H1 (cell line): ENCODE measurements around the gene FGFR2. TPM values are rescaled to one million over a fixed set of nuclear protein-coding genes. Genes with fewer than 3 reads are reported as not detected.

Source experiments
- CTCF ChIA-PET: fragments of 300-600 bp; sonication (Branson Sonifier 250); formaldehyde crosslinking; loops from one replicate; lab custom pipeline; 2021; ENCODE audit not compliant: partially characterized antibody; lab: Charles Lee
- POLR2A ChIA-PET: fragments of 300-600 bp; sonication (Branson Sonifier 250); formaldehyde crosslinking; loops from one replicate; lab custom pipeline; 2021; ENCODE audit warnings: inconsistent platforms; ENCODE audit not compliant: partially characterized antibody; lab: Charles Lee
- DNase-seq, 2 experiments: peaks; one replicate each; pipeline versions ENCODE4 v3.0.0 to v3.0.0-alpha.2; 2010 to 2022; ENCODE audit warnings: low spot score in 2 of 2, low read depth in 1 of 2, mixed read lengths in 1 of 2
- FAIRE-seq: peaks from 2 replicates; lab custom pipeline; 2011; peaks lifted over from hg19 to GRCh38; lab: Jason Lieb, UNC
- H2AFZ ChIP-seq: 2 replicates; pipeline ENCODE4 v1.8.1; 2012; ENCODE audit warnings: low read length, inconsistent platforms
- H2AK5ac ChIP-seq: 2 replicates; pipeline ENCODE4 v1.6.1; 2013; ENCODE audit warnings: low read depth, low read length
- H2BK120ac ChIP-seq: replicated peaks from 2 replicates; pipeline ENCODE3; 2013; ENCODE audit warnings: low read depth, low read length, inconsistent platforms
- H2BK12ac ChIP-seq: 2 replicates; pipeline ENCODE4 v1.6.1; 2013; ENCODE audit warnings: low read depth, low read length
- H2BK15ac ChIP-seq: 2 replicates; pipeline ENCODE4 v1.6.1; 2013; ENCODE audit warnings: low read length
- H2BK20ac ChIP-seq: 2 replicates; pipeline ENCODE4 v1.6.1; 2013; ENCODE audit warnings: low read length
- H2BK5ac ChIP-seq: 2 replicates; pipeline ENCODE4 v1.6.1; 2013; ENCODE audit warnings: low read depth, low read length
- H3K14ac ChIP-seq: 2 replicates; pipeline ENCODE4 v1.6.1; 2013; ENCODE audit warnings: inconsistent platforms; ENCODE audit not compliant: insufficient read length
- H3K18ac ChIP-seq: 2 replicates; pipeline ENCODE4 v1.6.1; 2013; ENCODE audit warnings: low read length; ENCODE audit errors: extremely low read depth
- H3K23ac ChIP-seq: 2 replicates; pipeline ENCODE4 v1.6.1; 2013; ENCODE audit warnings: inconsistent platforms; ENCODE audit not compliant: insufficient read length
- H3K23me2 ChIP-seq: 2 replicates; pipeline ENCODE4 v1.6.1; 2013; ENCODE audit warnings: low read depth, low read length
- H3K27ac ChIP-seq: 2 replicates; pipeline ENCODE4 v1.6.1; 2011; ENCODE audit warnings: low read depth, low read length, inconsistent platforms
- H3K27me3 ChIP-seq, 4 experiments: replicated peaks in 1 of 4; 1 replicate in 1 of 4; 2 replicates in 3 of 4; pipeline versions ENCODE4 v1.6.1 to v1.8.1; 2011 to 2013; ENCODE audit warnings: low read length in 3 of 4, mild to moderate bottlenecking in 3 of 4, inconsistent platforms in 2 of 4, mixed read lengths in 2 of 4, moderate library complexity in 1 of 4; ENCODE audit not compliant: control insufficient read depth in 3 of 4, insufficient read depth in 3 of 4; ENCODE audit errors: extremely low read depth in 1 of 4
- H3K36me3 ChIP-seq, 4 experiments: 2 replicates each; pipeline versions ENCODE4 v1.6.1 to v1.8.1; 2011 to 2013; ENCODE audit warnings: mild to moderate bottlenecking in 4 of 4, low read length in 3 of 4, moderate library complexity in 2 of 4, control low read depth in 1 of 4, inconsistent platforms in 1 of 4; ENCODE audit not compliant: insufficient read depth in 4 of 4, control insufficient read depth in 2 of 4
- H3K4ac ChIP-seq: replicated peaks from 2 replicates; pipeline ENCODE3; 2013; ENCODE audit warnings: low read length, low read depth, mixed read lengths, inconsistent platforms; ENCODE audit not compliant: insufficient read length
- H3K4me1 ChIP-seq, 4 experiments: replicated peaks in 1 of 4; 1 replicate in 1 of 4; 2 replicates in 3 of 4; pipeline versions ENCODE4 v1.6.1 to v1.8.1; 2011 to 2013; ENCODE audit warnings: low read length in 3 of 4, inconsistent platforms in 2 of 4, mixed read lengths in 1 of 4; ENCODE audit not compliant: insufficient read depth in 4 of 4, control insufficient read depth in 3 of 4
- H3K4me2 ChIP-seq, 2 experiments: 2 replicates each; pipeline versions ENCODE4 v1.6.1 to v1.8.1; 2011 to 2013; ENCODE audit warnings: low read depth in 2 of 2, low read length in 2 of 2, control low read depth in 1 of 2, inconsistent platforms in 1 of 2, mild to moderate bottlenecking in 1 of 2; ENCODE audit not compliant: insufficient read depth in 1 of 2
- H3K4me3 ChIP-seq, 4 experiments: fragments of 200-600, 300-600 bp in 1 of 4; sonication (generic), shearing (Covaris generic), sonication (Bioruptor Twin) in 1 of 4; 2 replicates each; pipeline versions ENCODE4 v1.5.1 to v1.8.1; 2011 to 2016; ENCODE audit warnings: low read length in 4 of 4, low read depth in 3 of 4, control low read depth in 2 of 4, inconsistent platforms in 2 of 4, mild to moderate bottlenecking in 2 of 4, mixed read lengths in 1 of 4, moderate library complexity in 1 of 4; ENCODE audit not compliant: insufficient read depth in 2 of 4; ENCODE audit errors: extremely low read depth in 1 of 4
- H3K56ac ChIP-seq: replicated peaks from 2 replicates; pipeline ENCODE3; 2013; ENCODE audit warnings: low read depth, mild to moderate bottlenecking, mixed read lengths, low read length, inconsistent platforms; ENCODE audit not compliant: insufficient read length
- H3K79me1 ChIP-seq: 2 replicates; pipeline ENCODE4 v1.6.1; 2013; ENCODE audit warnings: low read depth, low read length, control low read depth
- H3K79me2 ChIP-seq, 2 experiments: 2 replicates each; pipeline versions ENCODE4 v1.6.1 to v1.8.1; 2012 to 2013; ENCODE audit warnings: low read length in 2 of 2, mild to moderate bottlenecking in 2 of 2, inconsistent platforms in 1 of 2; ENCODE audit not compliant: insufficient read depth in 2 of 2, control insufficient read depth in 1 of 2
- H3K9ac ChIP-seq, 4 experiments: replicated peaks in 1 of 4; 1 replicate in 1 of 4; 2 replicates in 3 of 4; pipeline versions ENCODE4 v1.6.1 to v1.8.1; 2011 to 2013; ENCODE audit warnings: low read depth in 3 of 4, low read length in 3 of 4, control low read depth in 2 of 4, mild to moderate bottlenecking in 2 of 4, moderate library complexity in 2 of 4, inconsistent platforms in 1 of 4; ENCODE audit errors: extremely low read depth in 1 of 4
- H3K9me3 ChIP-seq, 2 experiments: 2 replicates each; pipeline versions ENCODE4 v1.6.1 to v1.8.1; 2012 to 2013; ENCODE audit warnings: mild to moderate bottlenecking in 2 of 2, moderate library complexity in 2 of 2, control low read depth in 1 of 2, inconsistent platforms in 1 of 2, low read depth in 1 of 2, low read length in 1 of 2, mixed read lengths in 1 of 2; ENCODE audit not compliant: insufficient read depth in 2 of 2
- H4K20me1 ChIP-seq, 2 experiments: replicated peaks in 1 of 2; 2 replicates each; pipeline versions ENCODE3 to v1.8.1; 2011 to 2013; ENCODE audit warnings: inconsistent platforms in 2 of 2, low read length in 2 of 2, mild to moderate bottlenecking in 1 of 2; ENCODE audit not compliant: insufficient read depth in 2 of 2, control insufficient read depth in 1 of 2
- H4K5ac ChIP-seq: 2 replicates; pipeline ENCODE4 v1.6.1; 2013; ENCODE audit warnings: low read length, low read depth, mixed read lengths, inconsistent platforms; ENCODE audit not compliant: insufficient read length
- H4K8ac ChIP-seq: 2 replicates; pipeline ENCODE4 v1.8.0; 2013; ENCODE audit warnings: mild to moderate bottlenecking, moderate library complexity, low read length, inconsistent platforms; ENCODE audit not compliant: insufficient read depth; ENCODE audit errors: extremely low read depth
- H4K91ac ChIP-seq: replicated peaks from 2 replicates; pipeline ENCODE3; 2013; ENCODE audit warnings: low read length, mixed read lengths, inconsistent platforms; ENCODE audit not compliant: insufficient read length
- HDAC2 ChIP-seq, 2 experiments: fragments of 300-600 bp in 1 of 2; sonication (generic) in 1 of 2; IDR thresholded peaks; 2 replicates each; pipeline ENCODE4 v1.6.1; 2011 to 2012; ENCODE audit warnings: low read depth in 2 of 2, low read length in 2 of 2, mild to moderate bottlenecking in 2 of 2, moderate library complexity in 2 of 2, borderline replicate concordance in 1 of 2, inconsistent platforms in 1 of 2
- JUND ChIP-seq: IDR thresholded peaks from 2 replicates; pipeline ENCODE4 v1.6.1; 2011; ENCODE audit warnings: mild to moderate bottlenecking, improper control_type of control experiment, low read length
- NRF1 ChIP-seq: IDR thresholded peaks from 2 replicates; pipeline ENCODE4 v1.6.1; 2011; ENCODE audit warnings: mild to moderate bottlenecking, low read depth, low read length, improper control_type of control experiment
- RXRA ChIP-seq: IDR thresholded peaks from 2 replicates; pipeline ENCODE4 v1.6.1; 2011; ENCODE audit warnings: low read depth, mild to moderate bottlenecking, low read length, moderate library complexity; ENCODE audit not compliant: insufficient read depth
- SIN3A ChIP-seq, 2 experiments: IDR thresholded peaks in 1 of 2; conservative IDR thresholded peaks in 1 of 2; 2 replicates each; pipeline ENCODE4 v1.6.1; 2011 to 2012; ENCODE audit warnings: low read length in 2 of 2, improper control_type of control experiment in 1 of 2, low read depth in 1 of 2, mild to moderate bottlenecking in 1 of 2
- SUZ12 ChIP-seq: fragments of 200-600 bp; sonication (generic); IDR thresholded peaks from 2 replicates; pipeline ENCODE4 v1.6.1; 2012; ENCODE audit warnings: mild to moderate bottlenecking, inconsistent platforms, low read length, moderate library complexity, mixed read lengths
- TAF1 ChIP-seq: IDR thresholded peaks from 2 replicates; pipeline ENCODE4 v1.6.1; 2011; ENCODE audit warnings: mild to moderate bottlenecking, low read depth, low read length
- ZNF274 ChIP-seq: IDR thresholded peaks from 2 replicates; pipeline ENCODE4 v1.7.0; 2012; ENCODE audit warnings: low read length, borderline replicate concordance; ENCODE audit errors: extremely low read depth
- WGBS, 2 experiments: shearing (Covaris generic) in 1 of 2; methylation state at CpG; one replicate each; pipeline versions ENCODE4 v1.1.6 to v1.1.7; 2013 to 2015; ENCODE audit warnings: low lambda C conversion rate in 2 of 2, mixed read lengths in 2 of 2, inconsistent platforms in 1 of 2, low coverage in 1 of 2, missing lambda C conversion rate in 1 of 2; ENCODE audit not compliant: insufficient replicate concordance in 2 of 2, insufficient coverage in 1 of 2, insufficient read length in 1 of 2; ENCODE audit errors: extremely low coverage in 1 of 2, missing lambda C conversion rate in 1 of 2; 5-methylcytosine and 5-hydroxymethylcytosine counted together
- polyA plus RNA-seq, 7 experiments: library from polyadenylated mRNA; depleted of rRNA in 3 of 7; stranded (reverse) in 5 of 7; unstranded in 2 of 7; fragments of >200 nt in 5 of 7; fragments of 200-250 nt in 2 of 7; gene quantifications; 1 replicate in 5 of 7; 2 replicates in 1 of 7; 4 replicates in 1 of 7; pipeline versions ENCODE4 v1.2.1 to v1.2.3, GENCODE V29; 2011 to 2013; ENCODE audit warnings: missing spikeins in 2 of 7, mixed read lengths in 2 of 7
- total RNA-seq: library from RNA; stranded (reverse); fragmentation: NEBNext Ultra II Directional; extraction: Animal tissue kit (Norgen Biotek cat#: 25700); gene quantifications from 2 replicates; pipeline ENCODE4 v1.2.1, GENCODE V29; 2021
- TF ChIP-seq, protein P1 (sequence below): IDR thresholded peaks from 2 replicates; pipeline ENCODE4 v1.6.1; 2011; ENCODE audit warnings: low read length, improper control_type of control experiment
- TF ChIP-seq, protein P2 (sequence below): IDR thresholded peaks from 2 replicates; pipeline ENCODE4 v1.6.1; 2012; ENCODE audit warnings: inconsistent platforms

Gene FGFR2
- total and polyA plus RNA-seq, 2 of the 8 experiments (the other 6 are each of a cell fraction or from before 2014, with no cell fraction given): 50.2 to 81.2 TPM

DNA sequence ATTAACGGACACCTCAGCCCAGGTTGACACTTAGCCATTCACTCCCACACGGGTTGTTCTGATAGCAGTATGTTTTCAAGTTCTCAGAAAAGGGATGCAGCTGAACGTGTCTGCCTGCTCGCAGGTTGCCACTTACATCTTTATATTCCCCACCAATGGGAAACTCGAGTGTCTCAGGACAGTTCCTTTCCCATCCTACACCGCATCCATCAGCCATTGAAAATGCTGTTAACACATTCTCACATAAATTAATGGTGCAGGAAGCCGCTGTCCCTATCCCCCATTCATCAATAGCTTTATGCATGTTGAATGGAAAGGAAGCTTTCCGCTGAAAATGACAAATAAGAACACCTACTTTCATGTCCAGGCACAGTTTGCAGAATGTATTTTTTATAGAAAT, 1.7 kb upstream of the FGFR2 start:
- H3K23me2 ChIP-seq: peaks cover 13% of the 10 kb centered on the region
- ChIA-PET CTCF (interaction anchor here (0.8 to 5.1 kb wide), 3 partner anchors 10 to 25 kb away, joined by 3 to 26 read pairs (median 4); no protein-coding TSS in a partner anchor), POLR2A (interaction anchor here (1.1 to 2.4 kb wide), 6 partner anchors 8 to 44 kb away, joined by 3 to 6 read pairs (median 4); no protein-coding TSS in a partner anchor)
- H3K4me3 ChIP-seq: peak overlapping the region in 1 of 4 experiments; percentile 40; a peak in 1 of 8 replicates
- H4K20me1 ChIP-seq: peaks cover 4 to 10% of the 10 kb centered on the region in 2 experiments
- peak overlapping the region; percentile 72 for H3K4ac ChIP-seq
- 35% methylated on average over 8 of the region's 8 CpGs; no CpG with 5 or more reads in 1 of the 2 experiments for WGBS, 2 experiments
- H4K5ac ChIP-seq: no peak overlapping the region
- H3K79me2 ChIP-seq: peaks cover 5 to 23% of the 10 kb centered on the region in 2 experiments
- H2BK120ac ChIP-seq: peak overlapping the region; percentile 85
- H3K4me1 ChIP-seq: peaks cover 7 to 20% (median 8%) of the 10 kb centered on the region in 4 experiments
- peaks cover 0 to 3% (median 0%) of the 10 kb centered on the region in 4 experiments; a peak in 1 of 7 replicates for H3K27me3 ChIP-seq
- FAIRE-seq (peak; percentile 36), DNase-seq (no peak)
- H4K8ac ChIP-seq: no peak overlapping the region
- H3K9ac ChIP-seq: no peak overlapping the region; a peak in 1 of 7 replicates
- peak overlapping the region; percentile 68; the same call in 1 of the 2 replicates for H2BK12ac ChIP-seq
- H3K56ac ChIP-seq: no peak overlapping the region
- H2AK5ac ChIP-seq: no peak overlapping the region
- H2BK20ac ChIP-seq: 0 out of 2 replicates have a peak overlapping the region, but pooled peaks have one; percentile 23
- no peaks in the 10 kb centered on the region for H3K9me3 ChIP-seq
- H3K79me1 ChIP-seq: peaks cover 8% of the 10 kb centered on the region; the same call in 1 of the 2 replicates
- H2BK5ac ChIP-seq: peak overlapping the region; percentile 22; the same call in 1 of the 2 replicates
- peaks cover 0 to 7% (median 0%) of the 10 kb centered on the region in 4 experiments; a peak in 2 of 8 replicates for H3K36me3 ChIP-seq
- H3K27ac ChIP-seq: no peak overlapping the region
- H3K23ac ChIP-seq: no peak overlapping the region
- H2AFZ ChIP-seq: no peak overlapping the region
- H3K14ac ChIP-seq: no peak overlapping the region
- peak overlapping the region; percentile 39 to 60; a peak in 3 of 4 replicates for H3K4me2 ChIP-seq
- H3K18ac ChIP-seq: no peak overlapping the region
- peak overlapping the region; percentile 34 for H4K91ac ChIP-seq
- peak overlapping the region; percentile 75; the same call in 1 of the 2 replicates for H2BK15ac ChIP-seq
- TF ChIP-seq, protein P1, sequence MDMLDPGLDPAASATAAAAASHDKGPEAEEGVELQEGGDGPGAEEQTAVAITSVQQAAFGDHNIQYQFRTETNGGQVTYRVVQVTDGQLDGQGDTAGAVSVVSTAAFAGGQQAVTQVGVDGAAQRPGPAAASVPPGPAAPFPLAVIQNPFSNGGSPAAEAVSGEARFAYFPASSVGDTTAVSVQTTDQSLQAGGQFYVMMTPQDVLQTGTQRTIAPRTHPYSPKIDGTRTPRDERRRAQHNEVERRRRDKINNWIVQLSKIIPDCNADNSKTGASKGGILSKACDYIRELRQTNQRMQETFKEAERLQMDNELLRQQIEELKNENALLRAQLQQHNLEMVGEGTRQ: no peak
- TF ChIP-seq ZNF274: no peak
- TF ChIP-seq SUZ12: no peak
- TF ChIP-seq SIN3A (conservative IDR thresholded peaks at IDR 0.05 in 1 of 2, IDR thresholded peaks at IDR 0.05 in 1 of 2; ENCODE audit: low read depth in 1 of 2, low read length in 2 of 2): no peak
- TF ChIP-seq JUND: no peak
- no peak for TF ChIP-seq NRF1
- TF ChIP-seq HDAC2 (IDR thresholded peaks at IDR 0.05; ENCODE audit: borderline replicate concordance in 1 of 2, low read depth in 2 of 2, low read length in 2 of 2): no peak
- TF ChIP-seq TAF1: no peak
- TF ChIP-seq, protein P2, sequence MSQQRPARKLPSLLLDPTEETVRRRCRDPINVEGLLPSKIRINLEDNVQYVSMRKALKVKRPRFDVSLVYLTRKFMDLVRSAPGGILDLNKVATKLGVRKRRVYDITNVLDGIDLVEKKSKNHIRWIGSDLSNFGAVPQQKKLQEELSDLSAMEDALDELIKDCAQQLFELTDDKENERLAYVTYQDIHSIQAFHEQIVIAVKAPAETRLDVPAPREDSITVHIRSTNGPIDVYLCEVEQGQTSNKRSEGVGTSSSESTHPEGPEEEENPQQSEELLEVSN: no peak
- no peak for TF ChIP-seq RXRA
